Posterior cingulate gyrus (tissue), 11 donors: ENCODE results near the gene ADAT3.
"Not testable (repeated sequence)": the region's sequence is repeated elsewhere in the genome, so short reads cannot be mapped to it uniquely, and the experiment has no call there.

Source experiments
- DNase-seq, 10 donors: peaks; one replicate each; pipeline versions ENCODE4 v3.0.0 to v3.0.0-alpha.2; 2020 to 2021; ENCODE audit warnings: mixed read lengths in 3 of 10
- intact Hi-C: fragments of 100-400 bp; cut with DNase I; formaldehyde crosslinking; loops from one replicate; pipeline ENCODE4 v1.15.1; 2023

Gene ADAT3

DNA sequence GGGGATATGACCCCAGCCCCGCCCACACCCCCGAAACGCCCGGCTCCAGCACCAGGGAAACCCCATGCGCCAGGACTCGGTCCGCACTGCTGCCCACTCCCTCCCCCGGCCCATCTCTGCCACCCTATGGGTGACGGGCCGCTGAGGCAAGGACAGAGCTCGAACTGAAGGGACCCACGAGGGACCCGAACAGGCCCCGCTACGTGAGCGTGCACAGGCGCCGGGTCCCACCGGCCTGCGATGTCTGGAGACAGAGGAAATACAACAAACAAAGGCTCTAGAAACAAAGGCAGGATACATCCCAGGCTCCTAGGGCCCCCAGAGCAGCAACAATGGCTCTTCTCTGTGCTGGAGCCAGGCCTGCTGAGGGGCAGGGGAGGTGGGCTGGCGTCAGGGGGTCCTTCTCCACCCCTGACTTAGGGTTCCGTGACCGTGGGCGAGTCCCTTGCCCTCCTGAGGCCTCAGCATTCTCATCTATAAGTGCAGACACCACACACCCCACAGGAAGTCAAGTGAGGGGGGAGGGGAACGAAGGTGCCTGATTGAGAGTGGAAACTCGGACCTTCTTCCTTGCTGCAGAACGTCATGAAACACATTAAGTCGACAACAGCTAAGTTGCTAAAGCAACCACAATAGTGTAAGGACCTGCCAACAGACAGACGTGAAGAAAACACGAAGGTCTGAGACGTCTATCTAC is 23.0 kb upstream of the ADAT3 start:
- intact Hi-C loops = no loop called here
- peak in 2 of 10 donors; percentile 47 to 59 for DNase-seq

GRCh38 chr19:1882786-1883692 is 22.2 kb upstream of the ADAT3 start:
- no peak for DNase-seq
- intact Hi-C loops = no loop called here

DNA sequence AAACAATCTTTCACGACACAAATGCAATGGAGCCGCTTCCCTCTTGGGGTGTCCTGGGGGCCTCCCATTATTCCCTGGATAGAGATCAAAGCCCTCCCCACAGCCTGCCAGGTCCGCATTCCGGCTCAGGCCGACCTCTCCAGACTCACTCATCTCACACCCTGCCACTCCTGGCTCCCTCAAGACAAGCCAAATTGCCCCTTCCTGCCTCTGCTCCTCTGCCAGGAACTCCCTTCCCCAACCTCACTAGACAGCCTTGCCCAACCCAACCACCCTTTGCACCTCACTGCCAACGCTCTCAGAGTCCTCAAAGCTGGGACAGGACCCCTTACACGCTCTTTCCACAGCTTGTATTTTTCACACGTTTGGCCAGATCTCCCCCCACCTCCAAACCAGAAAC is 21.4 kb upstream of the ADAT3 start:
- intact Hi-C loops = loop anchor here (2.0 kb wide), 1 partner anchor 21 kb away; the partner anchor contains the start of genes ADAT3 and SCAMP4
- DNase-seq = no peak

DNA sequence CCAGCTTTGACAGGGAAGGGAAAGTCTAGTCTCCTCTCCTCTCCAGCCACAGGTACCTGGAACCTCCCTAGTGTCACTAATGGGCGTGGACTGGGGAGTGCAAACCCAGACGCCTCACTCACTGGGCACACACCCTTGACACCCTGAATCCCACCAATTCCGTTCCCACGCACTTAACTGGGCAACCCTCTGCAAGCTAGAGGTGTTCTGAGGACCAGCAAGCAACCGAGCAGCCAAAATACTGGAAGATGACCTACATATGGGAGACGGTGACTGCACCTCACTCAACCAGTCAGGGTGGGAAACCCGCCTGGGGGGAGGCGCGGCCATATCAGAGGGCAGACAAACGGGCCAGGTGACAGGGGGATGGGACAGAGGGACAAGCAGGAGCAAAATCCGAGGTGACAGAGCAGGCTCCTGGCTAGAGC is 20.9 kb upstream of the ADAT3 start:
- DNase-seq = no peak
- intact Hi-C loops = loop anchor here (2.0 kb wide), 1 partner anchor 20 kb away; the partner anchor contains the start of genes ADAT3 and SCAMP4

GRCh38 chr19:1884719-1885334 is 20.4 kb upstream of the ADAT3 start:
- intact Hi-C loops = loop anchor here (2.0 kb wide), 1 partner anchor 20 kb away; the partner anchor contains the start of genes ADAT3 and SCAMP4
- no peak for DNase-seq

GRCh38 chr19:1885398-1886119 is 19.6 kb upstream of the ADAT3 start, which contains the start of gene ABHD17A:
Gene ABHD17A (minus strand): TSS chr19:1885496. CDS start chr19:1881566, 3,930 bp downstream.
- intact Hi-C loops = loop anchor here (2.0 kb wide), 1 partner anchor 19 kb away; the partner anchor contains the start of genes ADAT3 and SCAMP4
- DNase-seq = peak; percentile 89 to 99 (median 94)

- DNase-seq, intact Hi-C loops: not testable (repeated sequence)
Measured at GRCh38 chr19:1886360-1886759, 18.8 kb upstream of the ADAT3 start.

DNA sequence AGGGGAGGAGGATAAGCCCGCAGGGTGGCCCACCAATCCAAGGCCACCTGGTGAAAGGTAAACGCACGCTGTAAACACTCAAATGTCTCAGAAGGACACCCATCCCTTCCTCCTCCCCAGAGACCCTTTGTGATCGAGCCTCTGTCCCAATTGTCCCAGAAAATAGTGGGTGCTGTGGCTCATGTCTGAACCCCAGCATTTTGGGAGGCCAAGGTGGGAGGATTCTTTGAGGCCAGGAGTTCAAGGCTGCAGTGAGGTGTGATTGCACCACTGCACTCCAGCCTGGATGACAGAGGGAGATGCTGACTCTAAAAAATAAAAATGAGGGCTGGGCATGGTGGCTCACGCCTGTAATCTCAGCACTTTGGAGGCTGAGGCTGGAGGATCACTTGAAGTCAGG is 16.8 kb upstream of the ADAT3 start:
- DNase-seq = no peak
- intact Hi-C loops = no loop called here

- intact Hi-C loops = no loop called here
- DNase-seq = no peak
Measured at GRCh38 chr19:1889907-1890306, 15.3 kb upstream of the ADAT3 start.

GRCh38 chr19:1893791-1894190 is 11.4 kb upstream of the ADAT3 start:
- DNase-seq = no peak
- intact Hi-C loops = no loop called here

GRCh38 chr19:1896508-1896907 is 8.7 kb upstream of the ADAT3 start:
- DNase-seq = peak in 1 of 10 donors; percentile 70
- intact Hi-C loops = no loop called here

GRCh38 chr19:1901940-1902404 is 3.2 kb upstream of the ADAT3 start:
- peak in 1 of 10 donors; percentile 36 for DNase-seq
- intact Hi-C loops = no loop called here

- intact Hi-C loops = no loop called here
- no peak for DNase-seq
Measured at GRCh38 chr19:1902923-1903322, 2.3 kb upstream of the ADAT3 start.

GRCh38 chr19:1904860-1905109 is 414 bp upstream of the ADAT3 start:
- intact Hi-C loops = loop anchor here (2.0 kb wide), 1 partner anchor 20 kb away; the partner anchor contains the start of gene ABHD17A
- DNase-seq = no peak

GRCh38 chr19:1905863-1906375 is 720 bp downstream of the ADAT3 start:
- DNase-seq = peak in 1 of 10 donors; percentile 68
- intact Hi-C loops = loop anchor here (2.0 kb wide), 1 partner anchor 21 kb away; the partner anchor contains the start of gene ABHD17A

DNA sequence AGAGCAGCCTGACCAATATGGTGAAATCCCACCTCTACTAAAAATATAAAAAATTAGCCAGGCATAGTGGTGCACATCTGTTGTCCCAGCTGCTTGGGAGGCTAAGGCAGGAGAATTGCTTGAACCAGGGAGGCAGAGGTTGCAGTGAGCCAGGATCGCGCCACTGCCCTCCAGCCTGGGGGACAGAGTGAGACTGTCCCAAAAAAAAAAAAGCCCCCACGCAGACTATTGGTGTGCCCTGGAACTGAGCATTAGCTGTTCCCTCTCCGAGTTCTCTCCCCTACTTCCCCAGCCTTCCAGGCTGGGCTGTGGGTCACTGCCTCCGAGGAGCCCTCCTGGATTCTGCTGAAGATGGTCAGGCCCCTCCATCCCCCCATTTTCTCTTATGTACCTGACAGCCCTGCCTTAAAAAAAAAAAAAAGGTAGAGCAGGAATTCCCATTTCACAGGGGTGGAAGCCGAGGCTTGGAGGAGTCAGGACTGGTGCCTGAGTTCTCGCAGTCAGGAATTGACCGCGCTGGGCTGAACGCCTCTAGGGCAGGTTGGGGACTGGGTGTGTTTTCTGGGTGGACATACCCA is 1.9 kb downstream of the ADAT3 start:
- intact Hi-C loops = no loop called here
- DNase-seq = no peak

GRCh38 chr19:1907563-1908363 is 2.6 kb downstream of the ADAT3 start:
- peak in 3 of 10 donors; percentile 35 to 88 (median 48) for DNase-seq
- intact Hi-C loops = no loop called here

DNA sequence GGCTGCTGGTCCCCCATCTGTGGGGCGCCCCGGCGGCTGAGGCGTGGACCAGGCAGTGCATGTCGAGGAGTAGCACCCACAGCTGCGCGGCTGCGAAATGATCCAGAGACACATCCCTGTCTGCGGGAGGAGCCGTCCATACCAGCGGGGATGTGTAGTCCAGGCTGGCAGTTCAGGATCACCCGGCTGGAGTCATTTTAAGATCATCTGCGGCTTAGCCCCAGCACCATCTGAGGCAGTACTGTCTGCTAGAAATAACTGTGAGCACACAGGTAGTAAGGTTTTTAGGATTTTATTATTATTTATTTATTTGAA is 3.1 kb downstream of the ADAT3 start:
- no peak for DNase-seq
- intact Hi-C loops = no loop called here

GRCh38 chr19:1909761-1910080 is 4.5 kb downstream of the ADAT3 start:
- intact Hi-C loops = no loop called here
- DNase-seq = no peak
